ENCODE measurements around the gene ZKSCAN7. TPM values are rescaled to one million over a fixed set of nuclear protein-coding genes. Genes with fewer than 3 reads are reported as not detected.

The ZKSCAN7 gene
- total and polyA plus RNA-seq, 10 donors, result 1.8 to 6.0 (median 4.4) TPM

DNA sequence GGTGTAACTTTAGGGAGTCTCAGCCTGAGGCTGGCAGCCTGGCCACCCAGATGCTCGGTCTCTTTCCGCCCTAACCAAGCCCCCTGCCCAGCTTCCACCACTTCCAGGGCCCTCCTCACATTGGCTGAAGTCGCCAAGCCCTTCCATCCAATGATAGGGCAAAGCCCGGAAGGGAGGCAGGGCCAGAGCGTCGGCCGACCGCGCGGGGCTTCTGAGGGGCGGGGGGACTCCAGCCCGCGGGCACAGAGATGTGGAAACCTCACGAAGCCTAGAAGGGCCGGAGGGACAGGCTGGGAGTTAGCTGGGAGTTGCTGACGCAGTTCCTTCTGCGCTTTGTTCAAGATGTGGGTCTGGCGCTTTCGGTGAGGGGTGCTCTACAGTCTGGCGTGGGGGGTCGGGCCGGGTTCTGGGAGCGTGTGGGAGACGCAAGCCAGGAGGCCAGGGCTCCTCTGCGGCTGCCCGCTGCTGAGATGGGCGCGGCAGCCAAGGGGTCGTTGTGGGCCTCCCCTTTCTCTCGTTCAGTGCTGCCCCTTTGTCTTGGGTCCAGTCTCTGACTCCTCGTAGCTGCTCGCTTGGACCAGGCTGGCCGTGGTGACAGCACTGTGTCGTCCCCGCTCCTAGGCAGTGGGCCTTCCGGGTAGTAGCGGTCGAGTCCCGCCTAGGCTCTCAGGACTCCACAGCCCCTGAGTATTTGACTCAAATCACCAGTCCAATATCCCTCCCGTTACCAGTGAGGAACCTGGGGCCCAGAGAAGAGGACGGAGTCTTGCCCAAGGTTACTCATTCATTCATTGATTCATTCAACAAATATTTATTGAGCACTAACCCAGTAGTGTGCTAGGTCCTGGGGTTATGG lies 29.9 kb downstream of the ZKSCAN7 start, which contains the start of gene ZNF660:
Gene ZNF660, plus strand, starts transcription at position 319 of the 856 bp plus-strand sequence. CDS start 9,230 bp downstream, outside the sequence.
- TF ChIP-seq, protein P1, sequence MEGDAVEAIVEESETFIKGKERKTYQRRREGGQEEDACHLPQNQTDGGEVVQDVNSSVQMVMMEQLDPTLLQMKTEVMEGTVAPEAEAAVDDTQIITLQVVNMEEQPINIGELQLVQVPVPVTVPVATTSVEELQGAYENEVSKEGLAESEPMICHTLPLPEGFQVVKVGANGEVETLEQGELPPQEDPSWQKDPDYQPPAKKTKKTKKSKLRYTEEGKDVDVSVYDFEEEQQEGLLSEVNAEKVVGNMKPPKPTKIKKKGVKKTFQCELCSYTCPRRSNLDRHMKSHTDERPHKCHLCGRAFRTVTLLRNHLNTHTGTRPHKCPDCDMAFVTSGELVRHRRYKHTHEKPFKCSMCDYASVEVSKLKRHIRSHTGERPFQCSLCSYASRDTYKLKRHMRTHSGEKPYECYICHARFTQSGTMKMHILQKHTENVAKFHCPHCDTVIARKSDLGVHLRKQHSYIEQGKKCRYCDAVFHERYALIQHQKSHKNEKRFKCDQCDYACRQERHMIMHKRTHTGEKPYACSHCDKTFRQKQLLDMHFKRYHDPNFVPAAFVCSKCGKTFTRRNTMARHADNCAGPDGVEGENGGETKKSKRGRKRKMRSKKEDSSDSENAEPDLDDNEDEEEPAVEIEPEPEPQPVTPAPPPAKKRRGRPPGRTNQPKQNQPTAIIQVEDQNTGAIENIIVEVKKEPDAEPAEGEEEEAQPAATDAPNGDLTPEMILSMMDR (IDR thresholded peaks at IDR 0.05 in 8 of 11, conservative IDR thresholded peaks at IDR 0.05 in 3 of 11), result no peak
- TF ChIP-seq POLR2AphosphoS5 (IDR thresholded peaks at IDR 0.05), result peak; percentile 58 to 84 (median 79)
- H3K9me3 ChIP-seq, result peaks cover 0 to 25% (median 0%) of the 10 kb centered on the region in 8 donors
- H3K36me3 ChIP-seq, result peaks cover 0 to 27% (median 12%) of the 10 kb centered on the region in 6 donors
- peak within 1 kb of the TSS; percentile 35 to 68 (median 48) for H3K4me3 ChIP-seq
- H3K27me3 ChIP-seq (replicated peaks in 1 of 7), result peaks cover 0 to 16% (median 0%) of the 10 kb centered on the region in 7 donors
- 2 to 4% (median 3%) methylated on average over 25 to 41 of the region's 41 CpGs for WGBS, 5 donors
- intact Hi-C loops (cut with DNase I; ENCODE audit: low total_unique reads), result no loop called here
- H3K4me1 ChIP-seq, result peaks cover 0 to 24% (median 9%) of the 10 kb centered on the region in 6 donors
- H3K27ac ChIP-seq, result peak within 1 kb of the TSS; percentile 37 to 78 (median 72)
- DNase-seq, result peak; percentile 79

DNA sequence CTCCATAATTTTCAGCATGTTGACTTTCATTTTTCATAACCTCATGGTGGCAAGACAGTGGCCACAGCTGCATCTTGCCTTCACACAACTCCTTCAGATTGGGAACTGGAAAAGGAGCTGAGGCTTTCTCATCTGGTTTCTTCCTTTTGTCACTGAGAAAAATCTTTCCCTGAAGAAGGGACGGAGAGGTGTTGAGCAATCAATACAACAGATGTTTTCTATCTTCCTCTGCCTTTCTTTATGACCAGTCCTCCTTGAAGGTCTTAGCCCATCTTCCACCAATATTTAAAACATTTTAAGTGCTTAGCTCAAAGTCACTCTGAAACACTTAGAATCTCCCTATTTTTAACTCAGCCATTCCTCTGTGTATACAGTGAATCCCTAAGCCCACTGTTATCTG lies 41.6 kb downstream of the ZKSCAN7 start:
- no peaks in the 10 kb centered on the region for H3K27me3 ChIP-seq (replicated peaks in 1 of 7)
- no peak overlapping the region for H3K27ac ChIP-seq
- WGBS, 5 donors, result 46 to 76% (median 50%) methylated on average over 1 of the region's 1 CpG
- H3K4me1 ChIP-seq, result no peaks in the 10 kb centered on the region
- TF ChIP-seq, protein P1 (IDR thresholded peaks at IDR 0.05 in 8 of 11, conservative IDR thresholded peaks at IDR 0.05 in 3 of 11), result no peak
- TF ChIP-seq POLR2AphosphoS5 (IDR thresholded peaks at IDR 0.05), result no peak
- intact Hi-C loops (cut with DNase I; ENCODE audit: low total_unique reads), result no loop called here
- no peak overlapping the region for H3K4me3 ChIP-seq
- H3K36me3 ChIP-seq, result peaks cover 0 to 60% (median 9%) of the 10 kb centered on the region in 6 donors
- DNase-seq, result no peak
- H3K9me3 ChIP-seq, result peaks cover 17 to 92% (median 66%) of the 10 kb centered on the region in 8 donors

DNA sequence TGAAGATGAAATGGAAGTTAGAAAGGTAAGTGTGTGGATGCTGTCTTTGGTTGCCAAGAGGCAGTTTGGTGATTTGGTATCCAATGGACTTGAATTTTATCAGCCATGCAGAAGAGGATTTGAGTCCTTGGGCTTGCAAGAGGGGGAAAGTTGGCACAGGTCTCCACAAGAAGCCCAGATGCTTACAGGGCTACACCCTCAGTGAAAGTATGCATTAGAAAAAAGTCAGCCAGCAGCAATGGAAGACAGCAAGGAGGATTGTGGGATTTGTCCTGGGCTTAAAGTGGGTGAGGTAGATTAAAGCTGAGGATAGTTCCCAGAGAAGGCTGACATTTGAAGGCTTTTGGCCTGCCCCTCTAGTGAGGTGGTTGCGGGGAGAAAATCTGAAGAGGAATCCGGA lies 46.8 kb downstream of the ZKSCAN7 start:
- 94 to 100% (median 99%) methylated on average over 2 of the region's 2 CpGs for WGBS, 5 donors
- Histone ChIP-seq H3K4me1 (no peaks in the 10 kb centered on the region), H3K27me3 (replicated peaks in 1 of 7) (no peaks in the 10 kb centered on the region), H3K9me3 (peaks cover 0 to 45% (median 15%) of the 10 kb centered on the region in 8 donors), H3K4me3 (no peak overlapping the region), H3K36me3 (peaks cover 0 to 14% (median 0%) of the 10 kb centered on the region in 6 donors), H3K27ac (no peak overlapping the region)
- DNase-seq, result no peak
- TF ChIP-seq POLR2A (IDR thresholded peaks at IDR 0.05) (no peak), POLR2AphosphoS5 (IDR thresholded peaks at IDR 0.05) (no peak)
- TF ChIP-seq, protein P1 (IDR thresholded peaks at IDR 0.05 in 8 of 11, conservative IDR thresholded peaks at IDR 0.05 in 3 of 11), result no peak
- intact Hi-C loops (cut with DNase I; ENCODE audit: low total_unique reads), result no loop called here

DNA sequence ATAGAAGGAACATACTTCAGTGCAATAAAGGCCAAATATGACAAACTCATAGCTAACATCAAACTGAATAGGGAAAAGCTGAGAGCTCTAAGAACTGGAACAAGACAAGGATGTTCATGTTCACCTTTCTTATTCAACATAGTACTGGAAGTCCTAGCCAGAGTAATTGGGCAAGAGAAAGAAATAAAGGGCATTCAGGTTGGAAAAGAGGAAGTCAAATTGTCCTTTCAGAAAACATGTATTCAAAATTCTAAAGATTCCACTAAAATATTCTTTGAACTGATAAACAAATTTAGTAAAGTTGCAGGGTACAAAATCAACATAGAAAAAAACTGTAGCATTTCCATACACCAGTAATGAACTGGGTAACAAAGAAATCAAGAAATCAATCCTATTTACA lies 57.7 kb downstream of the ZKSCAN7 start:
- DNase-seq, result no peak
- no peaks in the 10 kb centered on the region for H3K4me1 ChIP-seq
- H3K27ac ChIP-seq, result no peak overlapping the region
- no peak overlapping the region for H3K4me3 ChIP-seq
- no peaks in the 10 kb centered on the region for H3K27me3 ChIP-seq (replicated peaks in 1 of 7)
- TF ChIP-seq POLR2AphosphoS5 (IDR thresholded peaks at IDR 0.05), result no peak
- TF ChIP-seq, protein P1 (IDR thresholded peaks at IDR 0.05 in 8 of 11, conservative IDR thresholded peaks at IDR 0.05 in 3 of 11), result no peak
- no peak for TF ChIP-seq POLR2A (IDR thresholded peaks at IDR 0.05)
- peaks cover 0 to 6% (median 0%) of the 10 kb centered on the region in 6 donors for H3K36me3 ChIP-seq
- peaks cover 0 to 8% (median 0%) of the 10 kb centered on the region in 8 donors for H3K9me3 ChIP-seq
- intact Hi-C loops (cut with DNase I; ENCODE audit: low total_unique reads), result no loop called here
